ENCODE results near the gene SASH1.

Gene SASH1

GRCh38 chr6:148463671-148464070 is 121.0 kb downstream of the SASH1 start:
- Histone ChIP-seq H3K27ac (ENCODE audit: low read depth, low read length) (no peak overlapping the region), H3F3A (ENCODE audit: control insufficient read depth, insufficient read depth) (no peaks in the 10 kb centered on the region), H3K36me3 (ENCODE audit: control insufficient read depth, low read length) (no peaks in the 10 kb centered on the region), H3K9me3 (ENCODE audit: control insufficient read depth, insufficient read depth, low read length) (no peaks in the 10 kb centered on the region), H3K4me3 (ENCODE audit: low read length) (no peak overlapping the region), H3K4me1 (ENCODE audit: control insufficient read depth, low read length) (no peaks in the 10 kb centered on the region), H3K79me2 (ENCODE audit: control insufficient read depth, low read length) (no peaks in the 10 kb centered on the region), H3K9me2 (replicated peaks; ENCODE audit: control insufficient read depth, low read length) (no peaks in the 10 kb centered on the region), H4K20me1 (ENCODE audit: control insufficient read depth, insufficient read depth, low read depth, low read length) (0 out of 2 replicates have a peak, but pooled peaks cover 3% of the 10 kb centered on the region), H3K4me2 (ENCODE audit: low read length) (no peak overlapping the region), H3K27me3 (ENCODE audit: control insufficient read depth, low read length) (peaks cover 10% of the 10 kb centered on the region; the same call in 1 of the 2 replicates)
- TF ChIP-seq CTCF (IDR thresholded peaks at IDR 0.05; ENCODE audit: low read depth, low read length, poor library complexity, severe bottlenecking), result no peak
- no peak for TF ChIP-seq EZH2phosphoT487 (IDR thresholded peaks at IDR 0.05; ENCODE audit: borderline replicate concordance, low read length)

- H3K4me3 ChIP-seq (ENCODE audit: low read length), result no peak overlapping the region
- no peaks in the 10 kb centered on the region for H3K79me2 ChIP-seq (ENCODE audit: control insufficient read depth, low read length)
Observed at GRCh38 chr6:148464319-148465010, 121.8 kb downstream of the SASH1 start.

GRCh38 chr6:148465011-148465335 is 122.3 kb downstream of the SASH1 start:
- Histone ChIP-seq H3K4me3 (ENCODE audit: low read length) (no peak overlapping the region), H3K36me3 (ENCODE audit: control insufficient read depth, low read length) (no peaks in the 10 kb centered on the region), H3K9me2 (replicated peaks; ENCODE audit: control insufficient read depth, low read length) (no peaks in the 10 kb centered on the region), H3K4me1 (ENCODE audit: control insufficient read depth, low read length) (no peaks in the 10 kb centered on the region), H3K4me2 (ENCODE audit: low read length) (no peak overlapping the region), H3F3A (ENCODE audit: control insufficient read depth, insufficient read depth) (no peaks in the 10 kb centered on the region), H4K20me1 (ENCODE audit: control insufficient read depth, insufficient read depth, low read depth, low read length) (0 out of 2 replicates have a peak, but pooled peaks cover 3% of the 10 kb centered on the region), H3K9me3 (ENCODE audit: control insufficient read depth, insufficient read depth, low read length) (no peaks in the 10 kb centered on the region), H3K79me2 (ENCODE audit: control insufficient read depth, low read length) (no peaks in the 10 kb centered on the region), H3K27ac (ENCODE audit: low read depth, low read length) (no peak overlapping the region), H3K27me3 (ENCODE audit: control insufficient read depth, low read length) (peaks cover 10% of the 10 kb centered on the region; the same call in 1 of the 2 replicates)
- TF ChIP-seq CTCF (IDR thresholded peaks at IDR 0.05; ENCODE audit: low read depth, low read length, poor library complexity, severe bottlenecking), result no peak
- TF ChIP-seq EZH2phosphoT487 (IDR thresholded peaks at IDR 0.05; ENCODE audit: borderline replicate concordance, low read length), result no peak

More at GRCh38 chr6:148464319-148465010, 121.8 kb downstream of the SASH1 start:
- TF ChIP-seq EZH2phosphoT487 (IDR thresholded peaks at IDR 0.05; ENCODE audit: borderline replicate concordance, low read length) (no peak), CTCF (IDR thresholded peaks at IDR 0.05; ENCODE audit: low read depth, low read length, poor library complexity, severe bottlenecking) (peak; percentile 95)
- Histone ChIP-seq H3K36me3 (ENCODE audit: control insufficient read depth, low read length) (no peaks in the 10 kb centered on the region), H3K27ac (ENCODE audit: low read depth, low read length) (no peak overlapping the region), H4K20me1 (ENCODE audit: control insufficient read depth, insufficient read depth, low read depth, low read length) (0 out of 2 replicates have a peak, but pooled peaks cover 3% of the 10 kb centered on the region), H3K4me2 (ENCODE audit: low read length) (no peak overlapping the region), H3K27me3 (ENCODE audit: control insufficient read depth, low read length) (peaks cover 10% of the 10 kb centered on the region; the same call in 1 of the 2 replicates), H3K4me1 (ENCODE audit: control insufficient read depth, low read length) (no peaks in the 10 kb centered on the region), H3K9me2 (replicated peaks; ENCODE audit: control insufficient read depth, low read length) (no peaks in the 10 kb centered on the region), H3K9me3 (ENCODE audit: control insufficient read depth, insufficient read depth, low read length) (no peaks in the 10 kb centered on the region), H3F3A (ENCODE audit: control insufficient read depth, insufficient read depth) (no peaks in the 10 kb centered on the region)

Data from DOHH2 (cell line).